Urinary bladder (tissue), 4 donors: ENCODE data around the gene U2AF1L4. TPM values are rescaled to one million over a fixed set of nuclear protein-coding genes. Genes with fewer than 3 reads are reported as not detected.

ENCODE experiments used
- DNase-seq: peaks from one replicate; pipeline ENCODE4 v3.0.0-alpha.2; 2015; ENCODE audit errors: extremely low spot score
- H3K27ac ChIP-seq: one replicate; pipeline ENCODE4 v1.5.1; 2013; ENCODE audit warnings: low read depth, mild to moderate bottlenecking, moderate library complexity
- H3K36me3 ChIP-seq: one replicate; pipeline ENCODE4 v1.6.1; 2013; ENCODE audit warnings: mild to moderate bottlenecking, moderate library complexity; ENCODE audit not compliant: insufficient read depth
- H3K4me1 ChIP-seq: one replicate; pipeline ENCODE4 v1.6.1; 2013; ENCODE audit warnings: mild to moderate bottlenecking, moderate library complexity; ENCODE audit not compliant: insufficient read depth
- H3K4me3 ChIP-seq: one replicate; pipeline ENCODE4 v1.5.1; 2013; ENCODE audit warnings: low read depth, low read length
- WGBS: extraction: QIAGEN DNeasy Blood & Tissue Kit; methylation state at CpG from one replicate; pipeline ENCODE4 v1.1.7; 2013; 5-methylcytosine and 5-hydroxymethylcytosine counted together
- polyA plus RNA-seq: library from polyadenylated mRNA; stranded (reverse); fragments of 200-250 nt; gene quantifications from one replicate; pipeline ENCODE4 v1.2.3, GENCODE V29; 2013
- total RNA-seq: library from RNA; depleted of rRNA; stranded (reverse); fragments of >200 nt; gene quantifications from one replicate; pipeline ENCODE4 v1.2.3, GENCODE V29; 2014
- donor health status: healthy with polysubstance abuse.
- donor health status: healthy.

Gene U2AF1L4
- total and polyA plus RNA-seq, 2 donors, result 9.6 to 25.3 TPM

GRCh38 chr19:35716801-35717664, 28.2 kb downstream of the U2AF1L4 start:
- Histone ChIP-seq H3K27ac (peak overlapping the region; percentile 48), H3K36me3 (no peaks in the 10 kb centered on the region), H3K4me1 (no peaks in the 10 kb centered on the region), H3K4me3 (peak overlapping the region; percentile 94)
- under 1% methylated on average over 77 of the region's 77 CpGs for WGBS
- peak; percentile 84 for DNase-seq

- H3K4me1 ChIP-seq, result no peaks in the 10 kb centered on the region
- H3K36me3 ChIP-seq, result no peaks in the 10 kb centered on the region
- no peak for DNase-seq
- H3K4me3 ChIP-seq, result peak overlapping the region; percentile 94
- H3K27ac ChIP-seq, result peak overlapping the region; percentile 48
- 3% methylated on average over 52 of the region's 52 CpGs for WGBS
Observed at GRCh38 chr19:35715981-35716800, 29.0 kb downstream of the U2AF1L4 start.

GRCh38 chr19:35715355-35715809, 29.8 kb downstream of the U2AF1L4 start:
- H3K36me3 ChIP-seq, result no peaks in the 10 kb centered on the region
- no peak for DNase-seq
- H3K4me1 ChIP-seq, result no peaks in the 10 kb centered on the region
- 74% methylated on average over 7 of the region's 7 CpGs for WGBS
- H3K4me3 ChIP-seq, result no peak overlapping the region
- no peak overlapping the region for H3K27ac ChIP-seq

DNA sequence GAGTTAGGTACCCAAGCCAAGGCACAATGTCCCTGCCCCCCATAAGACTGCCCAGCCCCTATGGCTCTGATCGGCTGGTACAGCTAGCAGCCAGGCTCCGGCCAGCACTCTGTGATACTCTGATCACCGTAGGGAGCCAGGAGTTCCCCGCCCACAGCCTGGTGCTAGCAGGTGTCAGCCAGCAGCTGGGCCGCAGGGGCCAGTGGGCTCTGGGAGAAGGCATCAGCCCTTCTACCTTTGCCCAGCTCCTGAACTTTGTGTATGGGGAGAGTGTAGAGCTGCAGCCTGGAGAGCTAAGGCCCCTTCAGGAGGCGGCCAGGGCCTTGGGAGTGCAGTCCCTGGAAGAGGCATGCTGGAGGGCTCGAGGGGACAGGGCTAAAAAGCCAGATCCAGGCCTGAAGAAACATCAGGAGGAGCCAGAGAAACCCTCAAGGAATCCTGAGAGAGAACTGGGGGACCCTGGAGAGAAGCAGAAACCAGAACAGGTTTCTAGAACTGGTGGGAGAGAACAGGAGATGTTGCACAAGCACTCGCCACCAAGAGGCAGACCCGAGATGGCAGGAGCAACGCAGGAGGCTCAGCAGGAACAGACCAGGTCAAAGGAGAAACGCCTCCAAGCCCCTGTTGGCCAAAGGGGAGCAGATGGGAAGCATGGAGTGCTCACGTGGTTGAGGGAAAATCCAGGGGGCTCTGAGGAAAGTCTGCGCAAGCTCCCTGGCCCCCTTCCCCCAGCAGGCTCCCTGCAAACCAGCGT, 30.4 kb downstream of the U2AF1L4 start:
- WGBS, result 66% methylated on average over 14 of the region's 14 CpGs
- no peak for DNase-seq
- H3K4me1 ChIP-seq, result no peaks in the 10 kb centered on the region
- no peak overlapping the region for H3K4me3 ChIP-seq
- H3K36me3 ChIP-seq, result no peaks in the 10 kb centered on the region
- H3K27ac ChIP-seq, result no peak overlapping the region

DNA sequence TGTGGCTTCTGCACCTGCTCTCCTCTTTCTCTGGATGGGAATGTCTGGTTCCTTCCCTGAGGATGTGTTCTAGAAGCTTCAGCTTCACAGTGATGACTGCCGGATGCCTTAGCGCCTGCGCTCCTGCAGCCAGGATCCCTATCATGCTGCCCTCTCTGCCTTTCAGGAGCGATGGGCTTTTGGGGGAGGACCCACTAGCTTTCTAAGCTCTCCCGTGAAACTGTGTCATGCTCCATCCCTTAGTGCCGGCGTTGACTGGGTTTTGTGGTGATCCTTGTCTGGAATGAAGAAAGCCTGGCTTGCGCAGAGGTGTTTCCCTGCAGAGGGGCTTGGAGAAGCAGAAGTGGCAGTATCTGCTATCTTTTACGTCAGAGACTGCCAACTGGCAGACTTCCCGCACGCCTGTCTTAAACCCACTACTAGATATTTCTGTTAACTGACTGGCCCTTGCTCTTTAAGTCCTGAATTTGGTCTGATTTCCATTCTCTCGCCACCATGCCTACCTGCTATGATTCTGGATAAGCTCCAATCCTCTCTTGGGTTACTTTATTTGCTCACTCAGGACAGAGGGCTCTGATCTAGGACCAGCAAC, 31.2 kb downstream of the U2AF1L4 start:
- Histone ChIP-seq H3K4me1 (no peaks in the 10 kb centered on the region), H3K4me3 (no peak overlapping the region), H3K27ac (no peak overlapping the region), H3K36me3 (no peaks in the 10 kb centered on the region)
- 71% methylated on average over 12 of the region's 12 CpGs for WGBS
- DNase-seq, result no peak

- H3K36me3 ChIP-seq, result no peaks in the 10 kb centered on the region
- no peak overlapping the region for H3K4me3 ChIP-seq
- 68% methylated on average over 2 of the region's 2 CpGs for WGBS
- DNase-seq, result no peak
- H3K4me1 ChIP-seq, result no peaks in the 10 kb centered on the region
- H3K27ac ChIP-seq, result no peak overlapping the region
Observed at GRCh38 chr19:35713506-35713850, 31.7 kb downstream of the U2AF1L4 start.

GRCh38 chr19:35712567-35713505, 32.4 kb downstream of the U2AF1L4 start:
- H3K27ac ChIP-seq, result no peak overlapping the region
- 70% methylated on average over 11 of the region's 11 CpGs for WGBS
- H3K4me3 ChIP-seq, result no peak overlapping the region

GRCh38 chr19:35710784-35711723, 34.2 kb downstream of the U2AF1L4 start:
- no peak overlapping the region for H3K27ac ChIP-seq
- H3K36me3 ChIP-seq, result no peaks in the 10 kb centered on the region
- no peaks in the 10 kb centered on the region for H3K4me1 ChIP-seq
- no peak for DNase-seq
- H3K4me3 ChIP-seq, result no peak overlapping the region
- WGBS, result 70% methylated on average over 13 of the region's 13 CpGs

More at GRCh38 chr19:35712567-35713505, 32.4 kb downstream of the U2AF1L4 start:
- Histone ChIP-seq H3K36me3 (no peaks in the 10 kb centered on the region), H3K4me1 (no peaks in the 10 kb centered on the region)
- no peak for DNase-seq

DNA sequence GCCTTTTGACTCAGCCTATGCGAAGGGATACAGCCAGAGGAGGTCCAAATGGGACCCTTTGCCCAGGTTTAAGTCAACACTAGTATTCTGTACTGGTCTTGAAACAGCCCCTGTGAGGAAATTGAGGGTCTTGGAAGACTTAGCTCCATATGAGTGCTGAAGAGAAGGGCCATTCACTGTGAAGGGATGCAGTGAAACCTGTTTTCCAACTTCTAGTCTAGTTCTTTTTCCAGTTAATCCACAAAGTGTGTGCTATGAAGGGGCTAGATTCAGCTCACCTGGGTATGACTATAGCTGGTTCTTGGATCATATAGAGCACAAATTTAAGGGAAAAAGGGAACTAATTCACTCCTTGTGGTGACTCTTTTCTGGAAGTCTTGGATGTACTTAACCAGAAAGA, 36.8 kb downstream of the U2AF1L4 start:
- Histone ChIP-seq H3K27ac (no peak overlapping the region), H3K4me3 (no peak overlapping the region), H3K4me1 (no peaks in the 10 kb centered on the region), H3K36me3 (no peaks in the 10 kb centered on the region)
- no peak for DNase-seq
- 90% methylated on average over 1 of the region's 1 CpG for WGBS

GRCh38 chr19:35704218-35704617, 41.0 kb downstream of the U2AF1L4 start, which contains the start of gene ZBTB32:
ZBTB32 (plus strand) TSS chr19:35704558; CDS start chr19:35714627, 10,069 bp downstream.
- Histone ChIP-seq H3K4me3 (no peak within 1 kb of the TSS), H3K27ac (no peak within 1 kb of the TSS), H3K4me1 (no peaks in the 10 kb centered on the region), H3K36me3 (no peaks in the 10 kb centered on the region)
- DNase-seq, result no peak
- WGBS, result 19% methylated on average over 24 of the region's 24 CpGs

- H3K4me3 ChIP-seq, result no peak overlapping the region
- no peaks in the 10 kb centered on the region for H3K36me3 ChIP-seq
- H3K27ac ChIP-seq, result no peak overlapping the region
- 51% methylated on average over 9 of the region's 9 CpGs for WGBS
- no peaks in the 10 kb centered on the region for H3K4me1 ChIP-seq
- DNase-seq, result no peak
Observed at GRCh38 chr19:35703343-35703742, 41.9 kb downstream of the U2AF1L4 start.
